HG03045 (cell line): ENCODE data around the gene IL17REL.

Experiments
- ATAC-seq: cut with Tn5 transposase; IDR thresholded peaks from one replicate; pipeline ENCODE4 v1.9.1; 2021; ENCODE audit warnings: mild to moderate bottlenecking, moderate library complexity; ENCODE audit not compliant: unreplicated experiment

Gene IL17REL

DNA sequence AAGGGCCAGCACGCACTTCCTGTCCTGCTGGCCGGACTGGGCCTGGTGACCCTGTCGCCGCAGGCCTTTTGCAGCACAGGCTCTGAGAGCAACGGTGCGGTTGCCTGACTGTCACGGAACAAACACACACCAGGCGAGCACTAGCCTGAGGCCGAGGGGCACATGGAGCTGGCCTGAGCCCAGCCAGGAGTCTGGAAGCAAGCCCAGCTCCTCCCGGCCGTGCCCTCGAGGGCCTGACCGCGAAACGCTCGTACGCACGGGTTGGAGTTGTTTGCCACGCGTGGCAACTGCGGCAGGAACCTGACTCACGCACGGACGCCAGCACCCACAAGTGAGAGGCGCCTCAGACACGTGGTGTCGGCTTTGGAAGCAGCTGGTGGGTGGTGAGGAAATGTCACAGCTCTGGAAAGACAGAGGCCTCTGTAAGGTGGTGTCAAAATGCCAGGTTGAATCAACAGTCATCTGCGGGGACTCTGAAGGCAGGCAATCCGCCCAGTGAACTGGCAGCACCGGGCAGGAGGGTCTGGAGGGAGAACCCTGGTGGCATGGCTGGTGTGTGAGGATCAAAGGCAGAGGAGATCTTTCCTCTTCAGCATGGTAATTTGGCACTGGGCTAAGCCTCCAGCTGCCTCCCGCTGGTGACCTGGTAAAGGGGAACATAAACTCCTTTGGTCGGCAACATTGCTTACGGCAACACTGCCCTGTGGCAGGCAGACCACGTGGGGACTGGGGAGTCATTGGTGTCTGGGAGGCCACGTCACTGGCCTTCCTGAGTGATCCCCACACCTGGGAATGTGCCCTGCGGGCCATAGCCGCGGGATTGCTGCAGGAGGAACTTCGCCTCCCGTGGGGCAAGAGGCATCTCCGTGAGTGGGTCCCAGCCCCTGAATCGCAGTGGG, 15.3 kb upstream of the IL17REL start:
- no peak for ATAC-seq

DNA sequence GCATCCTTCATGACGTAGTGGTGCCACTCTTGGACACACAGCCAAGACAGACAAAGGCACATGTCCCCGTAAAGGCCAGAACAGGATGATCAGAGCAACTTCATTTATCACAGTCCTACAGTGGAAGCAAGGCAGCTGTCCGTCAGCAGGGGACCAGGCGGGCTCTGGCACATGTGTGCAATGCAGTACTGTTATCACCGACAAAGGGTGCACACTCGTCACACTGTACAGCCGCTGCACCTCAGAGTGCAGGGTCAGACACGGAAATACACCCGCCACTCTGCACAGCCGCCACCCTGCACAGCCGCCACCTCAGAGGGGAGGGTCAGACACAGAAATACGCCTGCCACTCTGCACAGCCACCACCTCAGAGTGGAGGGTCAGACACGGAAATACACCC, 13.4 kb upstream of the IL17REL start:
- no peak for ATAC-seq

DNA sequence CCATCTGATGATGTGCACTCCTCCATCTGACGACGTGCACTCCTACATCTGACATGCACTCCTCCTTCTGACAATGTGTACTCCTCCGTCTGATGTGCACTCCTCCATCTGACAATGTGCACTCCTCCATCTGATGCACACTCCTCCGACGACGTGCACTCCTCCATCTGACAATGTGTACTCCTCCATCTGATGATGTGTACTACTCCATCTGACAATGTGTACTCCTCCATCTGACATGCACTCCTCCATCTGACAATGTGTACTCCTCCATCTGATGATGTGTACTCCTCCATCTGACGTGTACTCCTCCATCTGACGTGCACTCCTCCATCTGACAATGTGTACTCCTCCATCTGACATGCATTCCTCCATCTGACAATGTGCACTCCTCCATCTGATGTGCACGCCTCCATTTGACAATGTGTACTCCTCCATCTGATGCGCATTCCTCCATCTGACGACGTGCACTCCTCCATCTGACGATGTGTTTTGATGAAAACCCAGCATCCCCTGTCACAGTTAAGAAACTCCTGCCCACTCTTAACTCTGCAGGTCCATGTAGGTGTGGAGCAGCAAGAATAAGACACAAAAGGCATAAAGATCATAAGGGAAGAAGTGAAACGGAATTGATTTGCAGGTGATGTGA, 9.7 kb upstream of the IL17REL start:
- ATAC-seq = no peak

DNA sequence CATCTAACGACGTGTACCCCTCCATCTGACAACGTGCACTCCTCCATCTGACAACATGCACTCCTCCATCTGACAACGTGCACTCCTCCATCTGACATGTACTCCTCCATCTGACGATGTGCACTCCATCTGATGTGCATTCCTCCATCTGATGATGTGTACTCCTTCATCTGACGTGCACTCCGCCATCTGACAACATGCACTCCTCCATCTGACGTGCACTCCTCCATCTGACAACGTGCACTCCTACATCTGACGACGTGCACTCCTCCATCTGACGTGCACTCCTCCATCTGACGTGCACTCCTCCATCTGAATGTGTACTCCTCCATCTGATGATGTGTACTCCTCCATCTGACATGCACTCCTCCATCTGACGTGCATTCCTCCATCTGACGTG, 8.0 kb upstream of the IL17REL start:
- ATAC-seq = no peak

DNA sequence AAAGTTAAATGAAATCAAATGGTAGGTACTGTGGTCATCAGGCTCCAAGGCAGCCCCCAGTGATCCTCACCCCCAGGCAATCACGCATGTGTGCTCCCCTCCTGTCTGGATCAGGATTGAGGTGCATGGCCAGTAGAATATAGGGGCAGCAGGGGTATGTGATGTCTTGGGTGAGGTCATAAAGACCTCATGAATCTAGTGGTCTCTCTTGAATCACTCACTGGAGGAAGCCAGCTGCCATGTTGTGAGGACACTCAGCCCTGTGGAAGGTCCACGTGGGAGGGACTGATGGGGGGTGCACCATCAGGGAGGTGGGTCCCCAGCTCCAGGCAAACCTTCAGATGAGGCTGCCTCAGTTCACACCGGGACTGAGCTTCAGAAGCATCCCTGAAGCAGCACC, 6.8 kb upstream of the IL17REL start:
- no peak for ATAC-seq

DNA sequence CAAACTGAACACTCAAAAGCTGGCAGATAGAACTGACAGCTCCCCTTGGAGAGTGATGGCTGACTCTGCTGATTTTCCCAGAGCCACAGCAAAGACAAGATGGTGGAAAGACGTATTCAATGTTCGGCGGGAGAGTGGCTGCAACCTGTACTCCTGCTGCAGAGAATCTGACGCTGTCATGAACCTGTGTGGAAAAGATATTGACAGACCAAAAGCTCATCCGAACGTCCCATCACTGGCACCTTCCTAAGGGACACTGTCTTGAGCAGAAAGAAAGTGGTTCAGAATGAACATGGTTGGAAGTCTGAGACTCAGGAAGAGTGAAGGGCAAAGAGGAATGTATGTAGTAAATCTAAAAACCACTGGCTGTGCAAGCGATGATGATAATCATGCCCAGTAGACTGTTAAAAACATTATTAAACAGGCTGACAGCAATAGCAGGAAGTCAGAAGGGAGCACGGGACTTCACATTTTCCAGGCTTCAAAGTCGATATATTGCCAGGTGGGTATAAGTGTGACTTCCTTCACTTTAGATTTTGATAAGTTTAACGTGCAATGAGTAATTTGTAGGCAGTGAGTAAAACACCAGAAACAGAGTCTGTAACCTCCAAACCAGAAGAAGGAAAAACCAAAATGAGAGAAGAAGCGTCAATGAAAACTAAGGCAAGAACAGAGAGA, 6.2 kb upstream of the IL17REL start:
- ATAC-seq = no peak

DNA sequence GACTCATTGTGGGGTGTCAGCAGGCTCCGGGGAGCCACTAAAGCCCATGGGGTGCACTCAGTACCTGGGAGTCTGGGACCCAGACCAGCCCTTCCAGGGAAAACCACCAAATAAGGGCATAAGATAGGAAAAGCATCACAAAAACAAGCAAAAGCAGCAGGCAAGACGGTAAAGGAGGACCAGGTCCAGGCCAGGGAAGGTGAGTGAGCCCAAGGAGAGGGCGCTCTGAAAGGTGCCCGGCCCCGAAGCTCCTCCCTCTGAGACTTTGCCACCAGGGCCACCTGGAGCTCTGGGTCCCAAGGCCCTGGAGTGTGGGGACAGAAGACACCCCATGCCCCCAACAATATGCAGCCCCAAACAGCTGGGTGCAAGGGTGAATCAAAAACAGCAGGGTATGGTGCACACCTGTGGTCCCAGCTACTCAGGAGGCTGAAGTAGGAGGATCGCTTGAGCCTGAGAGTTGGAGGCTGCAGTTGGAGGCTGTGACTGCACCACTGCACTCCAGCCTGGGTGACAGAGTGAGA, 5.2 kb upstream of the IL17REL start:
- ATAC-seq = no peak

DNA sequence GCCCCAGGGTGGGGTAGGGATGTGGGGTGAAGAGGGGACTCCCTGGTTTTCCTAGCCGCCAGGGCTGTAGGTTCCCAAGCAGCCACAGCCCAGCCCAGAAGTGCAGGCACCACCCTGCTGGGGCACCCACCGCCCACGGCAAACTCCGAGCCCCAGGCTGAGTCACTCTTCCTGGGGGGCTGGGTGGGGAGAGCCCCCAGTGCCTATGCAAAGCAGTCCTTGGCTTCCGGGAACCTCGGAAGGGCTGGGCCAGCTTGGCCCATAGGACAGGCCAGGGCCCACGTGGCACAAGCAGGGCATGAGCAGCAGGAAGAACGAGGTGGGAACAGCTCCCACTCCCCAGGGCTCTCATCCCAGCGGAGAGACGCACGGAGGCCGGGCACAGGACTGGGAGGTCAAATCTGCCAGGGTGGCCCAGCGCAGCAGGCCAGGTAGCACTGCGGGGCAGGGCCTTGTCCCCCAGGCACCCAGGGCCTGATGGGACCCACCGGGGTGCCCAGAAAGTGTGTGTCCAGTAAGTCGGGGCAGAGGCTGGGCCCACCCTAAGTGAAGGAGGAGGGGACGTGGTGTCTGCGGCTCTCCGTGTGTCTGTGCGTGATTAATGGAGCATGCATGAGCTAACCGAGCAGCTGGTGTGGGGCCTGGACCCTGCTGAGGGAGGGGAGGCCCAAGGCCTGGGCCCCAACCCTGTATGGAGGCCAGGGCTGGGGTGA, 4.6 kb upstream of the IL17REL start:
- no peak for ATAC-seq

DNA sequence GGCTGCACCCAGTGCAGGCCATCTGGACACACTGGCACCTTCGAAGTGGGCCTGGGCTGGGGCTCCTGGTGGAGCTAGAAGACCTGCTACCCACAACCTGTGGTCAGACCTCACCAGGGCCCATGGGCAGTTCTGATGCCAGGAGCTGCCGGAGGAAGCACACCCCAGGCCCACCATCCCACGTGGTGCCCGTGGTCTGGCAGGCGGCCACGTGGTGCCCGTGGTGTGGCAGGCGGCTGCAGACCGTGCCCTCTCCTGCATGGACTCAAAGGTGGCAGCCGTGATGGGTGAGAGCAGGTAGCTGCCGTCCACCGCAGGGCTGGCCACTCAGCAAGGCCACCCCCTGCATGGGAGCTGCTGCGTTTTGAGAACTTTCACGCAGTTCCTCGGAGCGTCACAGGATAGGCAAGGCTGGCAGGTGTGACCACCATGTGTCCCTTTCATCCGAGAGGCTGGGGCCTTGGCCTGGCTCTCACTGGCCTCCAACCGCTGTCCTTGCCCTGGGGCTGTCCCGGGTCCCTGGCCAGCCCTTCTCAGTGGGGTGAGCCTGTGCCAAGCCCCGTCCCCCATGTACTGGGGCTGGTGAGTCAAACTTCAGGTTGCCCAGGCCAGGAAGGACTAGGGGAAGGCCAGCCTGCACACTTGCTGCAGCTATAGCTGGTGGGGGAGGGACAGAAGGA, 3.9 kb upstream of the IL17REL start:
- ATAC-seq = no peak

DNA sequence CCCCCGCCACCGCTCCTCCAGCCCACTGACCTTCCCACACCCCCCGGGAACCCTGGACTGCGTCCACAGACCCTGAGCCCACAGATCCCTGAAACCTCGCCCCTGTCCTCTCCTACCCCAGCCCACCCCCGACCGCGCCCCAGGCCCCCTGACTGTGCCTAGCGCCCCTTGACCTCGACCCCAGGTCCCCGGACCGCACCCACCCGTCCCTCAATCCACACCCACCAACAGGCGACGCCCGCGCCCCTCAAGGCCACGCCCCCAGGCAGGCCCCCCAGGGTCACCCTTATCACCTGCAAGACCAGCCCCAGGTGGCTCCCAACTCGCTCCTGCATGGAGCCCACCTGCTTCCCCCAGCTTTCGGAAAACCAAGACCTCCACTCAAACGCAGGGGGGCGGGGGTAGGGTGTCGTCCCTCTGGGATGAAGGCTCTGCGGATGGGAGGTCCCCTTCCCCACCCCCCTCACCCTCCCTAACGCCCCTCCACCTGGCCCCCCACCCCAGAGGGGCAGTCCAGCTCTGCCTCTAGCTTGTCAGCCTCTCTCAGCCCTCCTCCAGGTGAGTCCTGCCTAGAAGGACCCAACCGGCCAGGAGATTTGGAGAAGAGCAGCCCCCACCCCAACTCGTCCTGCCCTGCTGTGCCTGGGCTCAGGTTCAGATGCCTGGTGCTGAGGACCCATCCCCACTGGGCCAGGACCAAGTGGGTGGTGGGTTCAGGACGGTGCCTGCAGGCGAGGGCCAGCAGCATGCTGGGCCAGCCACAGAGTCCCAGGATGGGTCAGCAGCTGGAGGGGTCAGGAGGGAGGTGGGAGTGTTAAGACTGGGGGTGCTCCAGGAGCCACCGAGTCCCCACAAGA, 3.1 kb upstream of the IL17REL start:
- ATAC-seq = no peak

DNA sequence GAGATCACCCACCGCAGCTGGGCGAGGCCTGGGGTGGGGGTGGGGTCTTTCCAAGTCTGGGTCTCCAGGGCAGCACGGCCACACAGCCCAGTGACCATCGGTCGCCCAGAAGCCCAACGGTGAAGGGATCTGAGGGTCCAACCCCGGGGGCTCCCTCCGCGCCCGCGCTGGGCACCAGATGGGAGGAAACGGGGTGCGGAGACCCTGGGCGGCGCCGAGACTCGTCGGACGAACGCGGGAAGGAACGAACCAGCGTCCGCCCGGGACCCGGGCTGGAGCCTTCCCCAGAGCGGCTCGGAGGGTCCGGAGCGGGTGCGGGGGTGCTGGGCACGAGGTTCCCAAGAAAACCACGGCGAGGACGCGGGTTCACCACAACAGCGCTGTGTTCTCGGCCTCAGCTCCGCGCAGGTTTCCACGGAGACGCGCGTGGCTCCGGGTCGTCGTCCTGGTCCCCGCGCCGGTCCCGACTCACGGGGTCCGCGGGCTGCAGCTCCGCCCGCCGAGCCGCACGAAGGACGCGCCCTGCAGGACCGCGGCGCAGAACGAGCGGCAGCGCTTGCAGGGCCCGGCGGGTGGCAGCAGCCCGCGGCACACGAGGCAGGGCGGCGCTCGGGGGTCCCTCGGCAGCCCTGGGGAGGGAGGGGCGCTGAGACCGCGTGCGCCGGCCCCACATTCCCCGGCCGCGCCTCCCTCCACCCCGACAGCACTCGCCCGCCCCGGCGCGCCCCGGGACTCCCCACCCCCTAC, 2.3 kb upstream of the IL17REL start:
- ATAC-seq = no peak

DNA sequence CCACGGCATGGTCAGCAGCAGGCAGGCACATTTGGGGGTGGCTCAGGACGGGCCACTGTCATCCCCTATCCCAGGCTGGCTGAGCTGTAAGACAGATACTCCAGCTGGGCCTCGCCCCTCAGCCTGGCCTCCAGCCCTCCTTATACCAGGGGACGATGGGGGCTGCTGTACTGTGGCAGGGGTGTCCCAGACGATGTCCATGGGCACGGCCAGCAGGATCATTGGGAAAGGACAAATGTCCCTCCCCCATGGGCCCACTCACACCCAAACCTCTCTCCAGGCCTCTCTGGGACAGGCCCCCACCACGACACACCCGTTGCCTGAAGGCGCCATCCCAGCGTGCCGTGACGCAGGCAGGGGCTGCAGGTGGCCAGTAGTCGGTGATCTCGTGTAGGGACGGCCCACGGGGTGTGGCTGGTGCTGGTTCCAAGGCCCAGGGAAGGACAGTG, 1.5 kb upstream of the IL17REL start:
- ATAC-seq = no peak

DNA sequence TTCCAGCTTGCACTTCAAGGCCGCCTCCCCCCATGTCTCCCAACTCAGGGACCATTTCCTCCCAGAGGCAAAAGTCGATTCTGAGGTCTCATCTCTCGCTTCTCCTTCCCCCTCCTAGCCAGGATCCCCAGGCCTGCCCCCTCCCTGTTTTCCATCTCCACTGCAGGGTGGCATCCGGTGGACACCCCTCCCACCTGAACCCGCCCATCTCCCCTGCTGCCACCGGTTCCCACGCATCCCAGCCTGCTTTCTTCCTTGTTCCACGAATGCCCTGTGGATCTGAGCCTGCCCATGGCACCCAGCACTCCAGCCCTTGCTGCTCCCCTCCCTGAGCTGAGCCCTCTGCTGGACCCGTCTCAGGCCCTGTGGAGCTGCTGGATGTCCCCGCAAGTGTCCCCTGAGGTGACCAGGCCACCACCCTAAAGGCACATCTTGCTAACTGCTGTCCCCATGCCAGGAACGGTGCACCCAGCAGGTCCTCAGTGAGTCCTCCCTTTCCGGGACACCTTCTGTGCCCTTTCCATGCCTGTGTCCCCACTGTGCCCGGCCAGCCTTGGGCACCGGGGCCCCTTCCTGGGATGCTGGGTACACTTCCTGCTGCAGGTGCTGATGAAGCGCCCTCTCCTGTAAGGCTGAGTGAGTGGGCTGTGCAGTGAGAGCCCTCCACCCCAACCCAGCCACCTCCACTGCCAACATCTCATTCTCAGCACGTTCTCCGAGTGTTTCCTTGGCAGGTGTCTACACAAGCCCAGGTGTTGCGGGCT, 936 bp downstream of the IL17REL start:
- ATAC-seq = no peak

DNA sequence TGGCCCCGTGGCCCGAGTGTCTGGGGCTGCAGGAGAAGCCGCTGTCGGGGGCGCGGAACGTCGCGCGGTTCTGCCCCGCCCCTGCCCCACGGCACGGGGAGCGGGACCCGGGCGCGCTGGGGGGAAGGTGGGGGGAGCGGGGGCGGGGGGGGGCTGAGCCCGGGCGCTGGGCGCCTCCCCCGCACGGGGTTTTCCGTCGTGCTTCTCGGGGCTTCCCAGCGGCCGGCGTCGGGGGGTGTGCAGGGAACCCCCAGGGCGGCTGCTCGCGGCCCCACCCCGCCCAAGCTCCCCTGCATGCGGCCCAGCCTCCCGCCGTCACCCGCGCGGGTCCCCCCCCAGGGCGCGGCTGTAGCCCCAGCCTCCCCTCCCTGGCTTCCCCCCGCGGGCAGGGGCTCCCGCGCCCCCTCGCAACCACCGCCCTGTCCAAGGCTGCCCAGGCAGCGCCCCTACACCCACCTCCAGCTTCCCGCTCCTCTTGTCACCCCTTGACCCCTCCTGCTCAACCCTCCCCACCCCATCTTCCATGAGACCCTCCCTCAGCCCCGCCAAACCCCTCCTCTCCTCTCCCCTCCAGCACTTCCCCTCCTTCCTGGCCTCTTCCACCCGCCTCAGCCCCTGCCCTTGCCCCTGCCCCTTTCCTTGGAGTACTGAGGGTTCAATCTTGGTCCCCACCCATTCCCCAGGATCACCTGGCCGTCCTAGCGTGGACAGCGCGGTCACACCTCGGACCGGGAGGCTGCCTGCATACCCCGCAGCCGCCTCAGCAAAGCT, 1.7 kb downstream of the IL17REL start:
- ATAC-seq = no peak

DNA sequence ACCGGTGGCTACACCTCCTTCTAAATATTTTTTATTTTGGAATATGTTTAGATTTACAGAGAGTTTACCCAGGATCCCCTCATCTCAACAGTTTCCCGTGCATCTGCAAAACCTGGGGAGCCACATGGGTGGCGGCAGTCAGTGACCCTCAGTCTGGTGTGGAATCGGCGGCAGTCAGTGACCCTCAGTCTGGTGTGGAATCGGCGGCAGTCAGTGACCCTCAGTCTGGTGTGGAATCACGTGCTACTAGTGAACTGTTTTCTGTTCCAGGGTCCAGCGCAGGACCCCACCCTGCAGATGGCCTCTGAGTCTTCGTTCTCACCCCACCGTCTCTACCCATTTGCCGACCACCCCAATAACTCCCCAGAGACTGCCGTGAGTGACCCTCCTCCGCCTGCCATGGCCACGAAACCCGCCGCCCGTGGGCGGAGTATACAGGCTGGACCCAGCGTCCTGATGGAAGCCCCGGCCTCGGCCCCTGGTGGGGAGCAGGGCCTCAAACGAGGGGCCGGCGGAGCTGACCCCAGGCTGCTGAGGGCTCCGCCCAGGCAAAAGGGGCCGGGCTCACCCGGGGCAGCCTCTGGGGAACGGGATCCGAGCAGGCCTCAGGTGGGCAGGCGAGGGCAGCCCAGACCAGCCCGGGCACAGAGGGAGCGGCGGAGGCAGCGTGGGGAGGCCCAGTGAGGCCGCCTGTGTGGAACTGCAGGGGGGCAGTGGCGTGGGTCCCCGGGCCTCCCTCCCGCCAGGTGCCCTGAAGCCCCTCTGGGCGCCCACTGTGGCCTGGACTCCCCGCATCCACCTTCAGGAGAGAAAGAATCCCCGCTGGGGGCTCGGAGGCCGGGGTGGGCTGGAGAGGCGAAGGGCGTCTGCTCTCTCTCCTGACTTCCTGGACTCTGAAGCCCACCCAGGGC, 2.5 kb downstream of the IL17REL start:
- no peak for ATAC-seq

DNA sequence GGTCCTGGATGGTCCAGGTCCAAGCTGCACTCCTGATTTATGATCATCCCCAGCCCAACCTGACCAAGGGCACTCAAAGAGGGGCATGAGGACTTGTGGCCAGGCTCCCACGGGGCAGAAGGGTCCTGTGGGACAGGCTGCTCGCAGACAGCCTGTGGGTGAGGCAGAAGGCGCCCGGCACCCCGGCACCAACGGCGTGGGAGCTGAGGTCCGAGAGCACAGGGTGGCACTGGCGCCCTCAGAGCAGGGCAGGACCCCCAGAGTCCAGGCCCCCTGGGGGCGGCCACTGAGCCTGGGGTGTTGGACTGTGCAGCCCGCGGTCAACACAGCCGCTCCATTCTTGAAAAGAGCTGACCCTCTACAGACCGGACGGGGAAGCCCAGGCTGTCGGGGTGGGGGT, 3.3 kb downstream of the IL17REL start:
- ATAC-seq = no peak
